ENCODE data around the gene IRAK4.

Gene IRAK4

DNA sequence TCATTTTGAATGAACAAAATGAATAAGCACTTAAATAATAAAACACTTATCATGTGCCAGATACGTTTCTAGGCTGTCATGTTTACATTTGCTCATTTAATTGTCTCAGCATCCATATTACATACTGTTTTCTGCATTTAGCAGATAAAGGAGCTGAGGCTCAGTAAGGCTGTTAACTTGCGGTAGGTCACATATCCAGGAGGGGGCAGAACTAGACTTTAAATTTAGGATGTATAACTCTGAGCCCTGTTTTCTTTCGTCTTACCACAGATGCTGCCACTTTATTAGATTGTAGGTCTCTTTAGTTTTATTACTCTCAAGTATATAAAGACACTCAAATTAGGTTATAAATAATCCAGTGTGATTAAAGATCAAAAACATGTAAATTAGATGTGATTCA, 17.7 kb downstream of the IRAK4 start:
- DNase-seq: no peak

- DNase-seq: no peak
These were observed 28.3 kb downstream of the IRAK4 start for GRCh38 chr12:43786899-43787693.

GRCh38 chr12:43789941-43790340, 31.2 kb downstream of the IRAK4 start:
- DNase-seq: no peak

DNA sequence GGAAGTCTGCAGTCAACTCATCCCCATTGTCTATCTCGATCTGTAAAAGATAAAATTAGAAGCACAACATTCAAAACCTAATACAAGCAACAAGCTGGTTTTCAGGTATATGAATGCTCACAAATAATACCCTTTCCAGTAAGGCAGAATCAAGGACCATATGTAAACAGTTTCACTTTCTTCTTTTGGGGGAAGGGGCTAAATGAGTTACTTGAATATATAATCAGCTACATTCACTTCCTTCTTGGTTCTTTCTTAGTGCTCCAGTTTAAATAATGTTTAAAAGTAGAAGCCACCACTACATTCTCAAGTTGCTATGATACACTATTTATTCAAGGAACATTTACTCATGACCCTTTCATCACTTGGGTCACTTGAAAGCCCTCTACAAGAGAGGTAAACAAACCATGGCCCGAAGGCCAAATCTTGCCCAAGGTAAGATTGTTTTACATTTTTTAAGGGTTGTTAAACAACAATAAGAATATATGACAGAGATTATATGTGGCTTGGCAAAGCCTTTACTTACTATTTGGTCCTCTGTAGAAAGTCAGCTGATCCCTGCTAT, 37.0 kb downstream of the IRAK4 start:
- DNase-seq: no peak

DNA sequence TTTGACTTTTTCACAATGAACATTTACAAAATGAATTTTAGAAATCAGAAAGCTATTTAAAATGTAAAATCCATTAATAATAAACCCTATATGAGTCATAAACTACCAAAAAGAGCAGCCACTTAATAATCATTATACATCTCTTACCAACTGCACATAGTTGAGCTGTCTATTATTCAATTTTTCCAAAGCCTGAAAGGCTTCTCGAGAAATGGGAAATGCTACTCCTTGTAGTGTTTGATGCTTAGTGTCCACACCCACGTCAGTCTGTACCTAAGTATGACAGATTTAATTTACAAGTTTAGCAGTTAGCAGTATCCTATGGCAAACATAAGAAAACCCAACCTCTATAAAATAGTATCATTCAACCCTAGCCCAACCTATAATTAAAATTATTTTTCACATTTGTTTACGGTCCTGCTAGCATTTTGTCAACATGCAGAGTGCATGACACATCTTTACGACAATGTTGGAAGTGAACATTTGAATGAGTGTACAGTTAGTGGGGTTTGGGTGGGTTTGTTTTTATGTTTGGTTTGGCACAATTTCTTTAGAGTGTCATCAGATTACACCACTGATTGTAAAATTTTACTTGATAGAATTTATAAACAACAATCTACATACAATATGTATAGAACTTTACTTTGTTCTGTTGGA, 38.9 kb downstream of the IRAK4 start:
- DNase-seq: no peak

DNA sequence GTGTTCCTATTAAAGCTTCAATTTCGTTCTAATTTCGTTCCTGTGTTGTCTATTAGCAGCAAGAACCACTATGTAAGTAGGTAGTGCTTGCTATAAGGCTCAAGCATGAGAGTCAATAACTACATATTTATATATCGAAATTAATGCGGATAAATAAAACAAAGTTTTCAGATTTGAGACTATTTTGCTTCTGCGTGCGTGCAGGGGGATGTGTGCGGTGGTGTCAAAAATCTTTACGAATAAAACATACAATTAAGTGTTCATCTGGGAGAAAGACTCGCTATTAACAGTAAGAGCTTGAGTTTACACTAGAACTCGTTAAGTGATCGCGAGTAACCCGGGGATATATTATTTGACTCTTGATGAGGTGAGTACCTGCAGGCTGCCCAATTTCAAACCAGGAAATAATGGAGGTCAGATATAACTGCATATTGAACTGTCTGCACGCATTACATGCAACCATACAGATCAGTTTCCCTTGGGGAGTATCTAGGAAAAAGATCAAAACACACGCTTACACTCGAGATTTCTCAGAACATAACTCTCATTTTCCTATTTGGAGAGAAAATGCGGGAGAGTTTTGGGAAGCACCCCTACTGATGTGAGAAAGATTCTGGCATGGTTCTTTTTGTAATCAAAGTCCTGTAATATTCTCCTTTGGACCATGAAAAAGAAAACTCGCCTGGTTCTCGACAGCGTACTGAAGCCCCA, 46.6 kb downstream of the IRAK4 start:
- DNase-seq: no peak

DNA sequence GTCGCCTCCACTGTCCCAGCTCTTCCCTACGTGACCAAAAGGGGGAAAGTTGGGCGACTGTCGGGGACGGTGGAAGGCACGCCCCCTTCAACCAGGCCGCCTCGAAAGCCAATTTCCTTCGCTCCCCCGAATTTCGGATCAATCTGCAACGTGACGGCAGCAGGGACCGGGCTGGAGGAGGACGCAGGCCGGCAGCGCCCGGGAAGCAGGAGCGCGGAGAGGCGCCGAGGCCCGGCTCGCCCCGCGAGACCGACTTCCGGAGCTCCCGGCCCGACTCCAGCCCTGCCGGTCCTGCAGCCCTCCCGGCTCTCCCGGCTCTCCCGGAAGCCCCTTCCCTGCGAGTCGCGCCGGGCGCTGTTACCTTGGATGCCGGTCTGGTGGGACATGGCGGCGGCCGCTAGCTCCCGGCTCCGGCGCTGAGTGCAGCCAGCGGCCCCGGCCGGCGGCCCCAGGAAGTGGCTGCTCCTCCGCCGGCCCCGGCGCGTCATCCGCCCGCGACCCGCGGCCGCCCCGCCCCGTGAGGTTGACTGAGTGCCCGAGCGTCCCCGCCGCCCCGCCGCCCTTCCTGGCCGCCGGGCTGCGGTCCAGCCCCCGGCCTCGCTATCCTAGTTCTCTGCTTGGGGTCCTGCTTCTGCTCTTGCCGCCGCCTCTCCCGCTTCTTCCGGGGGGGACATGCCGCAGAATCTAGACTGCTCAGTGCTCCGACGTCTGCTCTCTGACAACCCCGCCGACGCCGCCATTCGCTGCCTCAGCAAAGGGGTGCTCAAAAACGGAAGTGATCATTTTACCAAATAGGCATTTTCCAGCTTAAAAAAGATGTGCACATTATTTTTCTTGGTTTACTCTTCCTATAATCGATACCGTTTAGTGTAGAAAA, 47.3 kb downstream of the IRAK4 start, which contains the start of gene TWF1:
TWF1 (minus strand) TSS at position 458 of the 877 bp plus-strand sequence; CDS start at position 386, 72 bp downstream.
- DNase-seq: peak; percentile 18

GRCh38 chr12:43806737-43807072, 48.0 kb downstream of the IRAK4 start:
- DNase-seq: no peak

GRCh38 chr12:43807386-43807785, 48.6 kb downstream of the IRAK4 start:
- DNase-seq: no peak

GRCh38 chr12:43812057-43812456, 53.3 kb downstream of the IRAK4 start:
- no peak for DNase-seq

GRCh38 chr12:43812926-43813325, 54.2 kb downstream of the IRAK4 start:
- no peak for DNase-seq

GRCh38 chr12:43815416-43815815, 56.7 kb downstream of the IRAK4 start:
- no peak for DNase-seq

DNA sequence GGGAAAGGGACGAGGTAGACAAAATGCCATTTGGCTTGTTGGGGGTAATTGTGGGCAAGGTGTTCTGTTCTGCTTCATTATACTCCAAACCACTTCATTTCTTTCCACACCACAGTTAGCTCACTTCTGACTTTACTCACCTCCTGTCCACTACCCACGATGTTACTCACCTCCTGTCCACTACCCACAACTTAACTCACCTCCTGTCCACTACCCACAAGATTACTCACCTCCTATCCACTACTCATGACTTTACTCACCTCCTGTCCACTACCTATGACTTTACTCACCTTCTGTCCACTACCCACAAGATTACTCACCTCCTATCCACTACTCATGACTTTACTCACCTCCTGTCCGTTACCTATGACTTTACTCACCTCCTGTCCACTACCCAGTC, 57.4 kb downstream of the IRAK4 start:
- no peak for DNase-seq

- no peak for DNase-seq
These were observed 65.5 kb downstream of the IRAK4 start for GRCh38 chr12:43824207-43824775.

DNA sequence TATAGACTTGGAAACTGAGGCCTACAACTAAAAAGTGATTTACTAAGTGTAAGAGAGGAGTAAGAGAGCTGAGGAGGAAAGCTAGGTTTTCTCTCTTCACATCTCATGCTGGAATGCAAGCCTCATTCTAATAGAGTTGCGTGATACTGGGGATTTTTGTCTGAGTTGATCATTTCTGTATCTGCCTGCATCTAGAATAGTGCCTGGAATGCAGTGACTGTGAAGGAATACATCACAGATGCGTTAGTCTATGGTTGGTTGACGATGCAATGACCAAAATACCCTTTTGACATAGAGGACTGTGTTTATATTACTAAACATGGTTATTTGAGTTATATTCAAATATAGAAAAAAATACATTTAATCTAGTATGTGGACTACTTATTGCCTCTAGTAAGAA, 67.9 kb downstream of the IRAK4 start:
- DNase-seq: no peak

GRCh38 chr12:43827093-43827492, 68.3 kb downstream of the IRAK4 start:
- DNase-seq: no peak

- DNase-seq: no peak
These were observed 73.9 kb downstream of the IRAK4 start for GRCh38 chr12:43832463-43833168.

GRCh38 chr12:43835264-43835655, 76.5 kb downstream of the IRAK4 start:
- DNase-seq: no peak

- no peak for DNase-seq
These were observed 77.1 kb downstream of the IRAK4 start, which contains the start of gene TMEM117 for GRCh38 chr12:43835656-43836474. TMEM117 (plus strand) TSS chr12:43836081.

DNA sequence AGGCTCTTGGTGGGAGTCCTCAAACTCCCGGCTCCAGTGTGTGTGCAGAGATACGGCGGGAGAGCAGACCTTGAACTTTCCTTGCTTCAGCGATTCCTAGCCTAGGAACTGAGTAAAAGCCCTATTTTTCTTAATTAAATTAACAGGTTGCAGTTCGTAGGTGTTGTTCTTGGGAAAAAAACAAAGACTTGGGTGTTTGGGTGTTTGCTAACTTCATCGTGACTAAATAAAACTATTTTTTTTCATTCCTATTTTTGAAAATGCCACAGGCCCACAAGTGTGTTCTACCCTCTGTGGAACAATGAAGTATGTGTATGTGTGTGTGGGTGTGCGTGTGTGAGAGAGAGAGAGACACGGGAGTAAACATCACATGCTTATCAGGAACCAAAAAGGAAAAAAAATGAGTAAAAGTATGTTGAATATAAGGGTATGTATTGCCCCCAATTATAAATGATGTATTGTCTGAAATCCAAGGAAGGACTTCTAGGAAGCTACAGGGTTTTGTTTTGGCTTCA, 77.8 kb downstream of the IRAK4 start:
- DNase-seq: no peak
